ENCODE data around the gene ZNF664.
"Not testable (repeated sequence)": the region's sequence is repeated elsewhere in the genome, so short reads cannot be mapped to it uniquely, and the experiment has no call there.

The ZNF664 gene

DNA sequence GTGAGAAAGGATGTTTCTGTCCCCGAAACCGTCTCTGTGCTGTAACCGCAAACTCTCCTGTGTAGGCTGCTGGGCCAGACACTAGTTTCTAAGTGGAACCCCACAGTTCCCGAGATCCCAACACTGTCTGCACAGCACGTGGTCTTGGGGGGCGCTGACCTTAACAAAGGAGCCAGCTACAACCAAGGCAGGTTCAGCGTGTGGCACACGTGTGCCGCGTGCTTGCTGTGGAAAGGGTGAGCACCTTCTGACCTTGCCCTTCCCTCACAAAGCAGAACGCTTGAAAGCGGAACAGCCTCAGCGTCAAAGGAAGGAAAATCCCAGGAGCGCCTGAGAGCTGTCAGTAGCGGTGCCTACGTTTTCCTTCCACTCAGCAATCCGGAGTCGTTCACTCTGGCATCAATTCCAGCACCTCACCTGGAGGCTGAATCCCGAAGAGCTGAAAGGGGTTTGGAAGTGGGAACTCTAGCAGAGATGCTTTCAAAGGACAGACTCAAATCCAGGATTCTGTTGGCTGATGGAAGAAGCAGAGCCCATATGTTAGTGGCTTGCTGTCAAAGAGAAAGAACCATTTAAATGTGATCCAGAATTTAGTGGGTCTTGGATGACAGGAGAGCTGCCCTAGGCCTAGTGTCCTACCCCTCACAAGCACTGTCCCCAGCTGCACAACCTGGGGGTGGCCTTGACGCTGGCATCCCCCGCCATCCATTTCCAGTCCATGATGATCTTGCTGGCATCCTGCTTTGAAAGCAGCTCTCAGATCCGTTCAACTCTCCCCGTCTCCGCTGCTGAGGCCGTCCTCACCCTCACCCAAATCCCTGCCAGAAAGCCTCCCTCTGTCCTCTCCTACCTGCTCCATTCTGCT is 27.5 kb upstream of the ZNF664 start:
- TF ChIP-seq, protein P1, sequence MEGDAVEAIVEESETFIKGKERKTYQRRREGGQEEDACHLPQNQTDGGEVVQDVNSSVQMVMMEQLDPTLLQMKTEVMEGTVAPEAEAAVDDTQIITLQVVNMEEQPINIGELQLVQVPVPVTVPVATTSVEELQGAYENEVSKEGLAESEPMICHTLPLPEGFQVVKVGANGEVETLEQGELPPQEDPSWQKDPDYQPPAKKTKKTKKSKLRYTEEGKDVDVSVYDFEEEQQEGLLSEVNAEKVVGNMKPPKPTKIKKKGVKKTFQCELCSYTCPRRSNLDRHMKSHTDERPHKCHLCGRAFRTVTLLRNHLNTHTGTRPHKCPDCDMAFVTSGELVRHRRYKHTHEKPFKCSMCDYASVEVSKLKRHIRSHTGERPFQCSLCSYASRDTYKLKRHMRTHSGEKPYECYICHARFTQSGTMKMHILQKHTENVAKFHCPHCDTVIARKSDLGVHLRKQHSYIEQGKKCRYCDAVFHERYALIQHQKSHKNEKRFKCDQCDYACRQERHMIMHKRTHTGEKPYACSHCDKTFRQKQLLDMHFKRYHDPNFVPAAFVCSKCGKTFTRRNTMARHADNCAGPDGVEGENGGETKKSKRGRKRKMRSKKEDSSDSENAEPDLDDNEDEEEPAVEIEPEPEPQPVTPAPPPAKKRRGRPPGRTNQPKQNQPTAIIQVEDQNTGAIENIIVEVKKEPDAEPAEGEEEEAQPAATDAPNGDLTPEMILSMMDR (conservative IDR thresholded peaks at IDR 0.05; ENCODE audit: low read depth) = no peak
- no peak for DNase-seq (ENCODE audit: low spot score)
- ChIA-PET CTCF (no interaction called here), POLR2A (ENCODE audit: low non-redundant PET) (no interaction called here)
- no peak overlapping the region for H3K27ac ChIP-seq

DNA sequence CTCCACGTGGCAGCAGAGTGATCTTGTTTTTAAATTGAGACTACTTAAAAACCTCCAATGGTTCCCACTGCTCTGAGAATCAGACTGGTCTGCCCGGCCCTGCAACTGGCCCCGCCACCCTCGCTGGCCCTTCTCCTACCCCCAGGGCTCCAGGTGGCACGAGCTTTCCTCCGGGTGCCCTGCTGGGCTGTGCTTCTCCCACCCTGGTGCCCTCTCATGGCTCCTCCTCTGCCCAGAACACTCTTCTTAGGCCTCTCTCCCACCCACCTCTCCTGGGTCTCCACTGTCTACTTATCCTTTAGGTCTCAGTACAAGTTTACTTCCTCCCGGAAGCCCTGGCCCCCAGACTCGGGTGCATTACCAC is 26.9 kb upstream of the ZNF664 start:
- H3K27ac ChIP-seq = no peak overlapping the region
- ChIA-PET CTCF (no interaction called here), POLR2A (ENCODE audit: low non-redundant PET) (no interaction called here)
- DNase-seq (ENCODE audit: low spot score) = no peak
- TF ChIP-seq, protein P1 (conservative IDR thresholded peaks at IDR 0.05; ENCODE audit: low read depth) = no peak

DNA sequence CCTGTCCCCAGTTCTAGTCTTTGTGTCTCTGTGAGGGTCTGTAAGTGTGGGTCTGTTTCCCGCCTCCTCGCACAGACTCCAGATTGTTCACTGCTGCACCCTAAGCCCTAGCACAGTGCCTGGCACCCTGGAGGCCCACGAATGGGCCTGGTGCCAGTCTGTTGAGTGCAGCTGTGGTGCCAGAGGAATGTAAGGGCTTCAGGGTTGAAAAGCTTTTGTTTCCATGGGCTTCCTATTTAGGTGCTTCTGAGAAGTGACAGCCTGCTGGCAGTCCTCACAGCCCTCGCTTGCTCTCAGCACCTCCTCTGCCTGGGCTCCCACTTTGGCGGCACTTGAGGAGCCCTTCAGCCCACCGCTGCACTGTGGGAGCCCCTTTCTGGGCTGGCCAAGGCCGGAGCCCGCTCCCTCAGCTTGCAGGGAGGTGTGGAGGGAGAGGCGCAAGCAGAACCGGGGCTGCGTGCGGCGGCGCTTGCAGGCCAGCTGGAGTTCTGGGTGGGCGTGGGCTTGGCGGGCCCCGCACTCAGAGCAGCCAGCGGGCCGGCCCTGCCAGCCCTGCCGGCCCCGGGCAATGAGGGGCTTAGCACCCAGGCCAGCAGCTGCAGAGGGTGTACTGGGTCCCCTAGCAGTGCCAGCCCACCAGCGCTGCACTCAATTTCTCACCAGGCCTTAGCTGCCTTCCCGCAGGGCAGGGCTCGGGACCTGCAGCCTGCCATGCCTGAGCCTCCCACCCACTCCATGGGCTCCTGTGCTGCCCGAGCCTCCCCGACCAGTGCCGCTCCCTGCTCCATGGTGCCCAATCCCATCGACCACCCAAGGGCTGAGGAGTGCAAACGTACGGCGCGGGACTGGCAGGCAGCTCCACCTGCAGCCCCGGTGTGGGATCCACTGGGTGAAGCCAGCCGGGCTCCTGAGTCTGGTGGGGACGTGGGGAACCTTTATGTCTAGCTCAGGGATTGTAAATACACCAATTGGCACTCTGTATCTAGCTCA is 26.2 kb upstream of the ZNF664 start:
- DNase-seq (ENCODE audit: low spot score); H3K27ac ChIP-seq; CTCF ChIA-PET; POLR2A ChIA-PET (ENCODE audit: low non-redundant PET): not testable (repeated sequence)

DNA sequence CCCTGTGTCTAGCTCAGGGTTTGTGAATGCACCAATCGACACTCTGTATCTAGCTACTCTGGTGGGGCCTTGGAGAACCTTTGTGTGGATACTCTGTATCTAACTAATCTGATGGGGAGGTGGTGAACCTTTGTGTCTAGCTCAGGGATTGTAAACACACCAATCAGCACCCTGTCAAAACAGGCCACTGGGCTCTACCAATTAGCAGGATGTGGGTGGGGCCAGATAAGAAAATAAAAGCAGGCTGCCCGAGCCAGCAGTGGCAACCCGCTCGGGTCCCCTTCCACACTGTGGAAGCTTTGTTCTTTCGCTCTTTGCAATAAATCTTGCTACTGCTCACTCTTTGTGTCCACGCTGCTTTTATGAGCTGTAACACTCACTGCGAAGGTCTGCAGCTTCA is 25.5 kb upstream of the ZNF664 start:
- POLR2A ChIA-PET (ENCODE audit: low non-redundant PET); CTCF ChIA-PET; DNase-seq (ENCODE audit: low spot score); H3K27ac ChIP-seq: not testable (repeated sequence)

DNA sequence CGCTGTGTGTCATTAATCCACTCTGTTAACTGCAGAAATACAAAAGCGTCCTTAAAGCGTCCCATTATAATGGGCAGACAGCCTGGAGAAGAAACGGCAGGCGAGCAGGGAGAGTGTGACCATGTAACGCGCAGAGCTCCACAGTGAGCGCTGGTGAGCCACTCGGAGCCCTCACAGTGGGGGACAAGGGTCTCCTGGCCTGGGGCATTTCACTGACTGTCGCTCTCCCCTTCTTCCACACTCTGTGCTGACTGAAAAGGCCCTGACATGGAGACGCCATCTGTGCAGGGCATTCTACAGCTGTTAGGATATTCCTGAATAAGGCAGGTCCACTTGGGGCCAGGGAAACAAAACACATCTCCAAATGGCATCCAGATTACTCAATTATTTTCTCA is 24.6 kb upstream of the ZNF664 start:
- POLR2A ChIA-PET (ENCODE audit: low non-redundant PET) = no interaction called here
- CTCF ChIA-PET = no interaction called here
- no peak overlapping the region for H3K27ac ChIP-seq
- DNase-seq (ENCODE audit: low spot score) = no peak
- TF ChIP-seq, protein P1 (conservative IDR thresholded peaks at IDR 0.05; ENCODE audit: low read depth) = no peak

DNA sequence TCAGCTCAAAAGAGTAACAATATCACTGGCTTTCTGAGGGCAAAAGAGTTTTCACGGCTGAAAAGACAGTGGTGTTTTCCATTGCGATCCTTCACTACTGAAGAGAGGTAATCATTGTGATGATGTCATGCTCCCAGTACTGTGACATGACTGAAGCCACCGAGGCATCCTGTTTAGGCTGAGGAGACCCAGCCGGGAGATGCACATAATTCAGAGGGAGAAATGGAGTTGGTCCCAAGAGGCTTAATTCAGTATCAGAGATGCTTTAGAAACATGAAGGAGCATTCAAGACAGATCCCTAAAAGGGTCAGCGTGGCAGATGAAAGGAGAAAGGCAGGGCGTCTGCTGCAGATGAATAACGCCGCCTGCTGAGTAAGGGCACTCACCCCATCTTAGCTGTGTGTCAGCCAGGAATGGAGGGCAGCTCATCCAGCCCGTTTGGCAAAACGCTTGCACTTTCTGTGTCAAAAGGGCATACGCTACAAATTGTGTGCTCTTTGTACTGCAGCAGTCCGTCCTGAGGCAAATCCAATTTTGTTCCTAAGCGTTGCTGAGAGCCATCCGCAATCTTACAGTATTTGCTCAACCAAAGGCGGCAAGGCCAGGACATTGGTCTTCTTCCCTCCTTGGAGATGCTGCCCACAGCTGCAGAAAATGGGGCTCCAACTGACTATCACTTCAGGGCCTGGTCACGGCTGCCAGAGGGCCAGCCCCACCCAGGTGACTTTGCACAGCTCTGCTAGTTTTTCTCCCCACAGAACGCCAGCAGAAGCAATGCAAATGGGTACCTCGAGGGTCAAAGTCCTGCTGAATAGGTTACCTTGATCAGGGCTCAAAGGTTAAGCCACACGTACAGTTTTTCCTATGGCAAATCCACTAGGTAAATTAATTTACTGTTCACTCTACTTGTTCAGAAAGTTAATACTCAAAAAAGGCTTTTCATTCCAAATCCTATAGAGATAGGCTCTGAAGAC is 23.9 kb upstream of the ZNF664 start:
- TF ChIP-seq, protein P1 (conservative IDR thresholded peaks at IDR 0.05; ENCODE audit: low read depth) = no peak
- ChIA-PET POLR2A (ENCODE audit: low non-redundant PET) (no interaction called here), CTCF (no interaction called here)
- DNase-seq (ENCODE audit: low spot score) = no peak
- no peak overlapping the region for H3K27ac ChIP-seq

DNA sequence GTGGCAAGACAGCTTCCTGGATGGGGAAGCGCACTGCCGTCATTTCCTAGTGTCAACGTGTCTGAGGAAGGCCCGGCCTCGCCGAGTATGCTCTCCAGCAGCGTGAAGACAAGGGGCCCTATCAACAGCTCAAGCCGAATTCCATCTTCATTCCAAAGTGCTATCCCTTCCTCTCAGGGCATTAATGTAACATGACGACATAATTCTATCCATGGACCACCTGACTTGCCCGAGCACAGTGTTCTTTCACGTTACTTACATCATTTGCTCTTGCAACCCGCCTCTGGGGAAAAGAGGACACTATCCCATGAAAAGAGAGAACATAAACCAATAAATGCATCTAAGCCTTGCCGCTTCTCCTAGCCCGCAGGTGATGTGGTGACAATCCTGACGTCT is 23.2 kb upstream of the ZNF664 start:
- CTCF ChIA-PET = interaction anchor here (0.7 kb wide), 1 partner anchor 24 kb away, joined by 3 read pairs; no protein-coding TSS in a partner anchor
- no peak for DNase-seq (ENCODE audit: low spot score)
- H3K27ac ChIP-seq = no peak overlapping the region
- TF ChIP-seq, protein P1 (conservative IDR thresholded peaks at IDR 0.05; ENCODE audit: low read depth) = no peak
- POLR2A ChIA-PET (ENCODE audit: low non-redundant PET) = no interaction called here

Data from RWPE1 (cell line).